ENCODE results near the gene ETV7.

- no peak for TF ChIP-seq POLR2AphosphoS5 (IDR thresholded peaks at IDR 0.05; ENCODE audit: low read depth, low read length)
- no peak for TF ChIP-seq POLR2A (IDR thresholded peaks at IDR 0.05; ENCODE audit: low read depth, low read length)
Measured at GRCh38 chr6:36350681-36351571, 36.5 kb downstream of the ETV7 start.
